CD4-positive, CD25-positive, alpha-beta regulatory T cell (primary cell): ENCODE data around the gene ALDH16A1. TPM values are rescaled to one million over a fixed set of nuclear protein-coding genes. Genes with fewer than 3 reads are reported as not detected.
A peak's percentile ranks its signal among the peaks of the same experiment; 100 is the strongest.

Experiments used
- ATAC-seq, 2 donors: fragments of 150-1000 bp; cut with Tn5 transposase; one replicate each; pipeline ENCODE4 v1.10.0; 2021; ENCODE audit warnings: low read depth in 2 of 2, moderate number of reproducible peaks in 2 of 2, moderate library complexity in 1 of 2
- DNase-seq, 3 donors: peaks; one replicate each; pipeline versions ENCODE4 v3.0.0 to v3.0.0-alpha.2; 2012 to 2022; ENCODE audit warnings: mixed read lengths in 1 of 3
- H3K27ac ChIP-seq: one replicate; pipeline ENCODE4 v1.7.0; 2013; ENCODE audit warnings: mild to moderate bottlenecking, low read length; ENCODE audit not compliant: insufficient read depth, poor library complexity, severe bottlenecking
- H3K27me3 ChIP-seq: one replicate; pipeline ENCODE4 v1.7.0; 2013; ENCODE audit warnings: low read length; ENCODE audit not compliant: control insufficient read depth, insufficient read depth
- H3K36me3 ChIP-seq: one replicate; pipeline ENCODE4 v1.7.0; 2013; ENCODE audit warnings: mild to moderate bottlenecking, low read length, moderate library complexity; ENCODE audit not compliant: control insufficient read depth, insufficient read depth
- H3K4me1 ChIP-seq: 2 replicates; pipeline ENCODE4 v1.7.0; 2013; ENCODE audit warnings: mild to moderate bottlenecking, low read length; ENCODE audit not compliant: insufficient read depth, control insufficient read depth, poor library complexity, severe bottlenecking
- H3K4me3 ChIP-seq: one replicate; pipeline ENCODE4 v1.7.0; 2013; ENCODE audit warnings: low read depth, mild to moderate bottlenecking, low read length, moderate library complexity
- H3K9me3 ChIP-seq, 2 experiments: 1 replicate in 1 of 2; 2 replicates in 1 of 2; pipeline ENCODE4 v1.7.0; 2013; ENCODE audit warnings: low read length in 2 of 2, mild to moderate bottlenecking in 1 of 2, moderate library complexity in 1 of 2; ENCODE audit not compliant: control insufficient read depth in 2 of 2
- H3K27ac Mint-ChIP-seq, 3 donors: one replicate each; pipeline ENCODE4 v1.8.0; 2020 to 2022; ENCODE audit warnings: mild to moderate bottlenecking in 3 of 3, mixed read lengths in 3 of 3, moderate library complexity in 2 of 3
- H3K27me3 Mint-ChIP-seq: one replicate; pipeline ENCODE4 v1.8.0; 2022; ENCODE audit warnings: mild to moderate bottlenecking, mixed read lengths
- H3K36me3 Mint-ChIP-seq: one replicate; pipeline ENCODE4 v1.8.0; 2020; ENCODE audit warnings: mixed read lengths
- H3K4me1 Mint-ChIP-seq, 4 donors: one replicate each; pipeline ENCODE4 v1.8.0; 2020 to 2022; ENCODE audit warnings: mixed read lengths in 4 of 4, mild to moderate bottlenecking in 1 of 4
- H3K4me3 Mint-ChIP-seq, 4 donors: one replicate each; pipeline ENCODE4 v1.8.0; 2020 to 2022; ENCODE audit warnings: mild to moderate bottlenecking in 4 of 4, mixed read lengths in 4 of 4, moderate library complexity in 3 of 4
- H3K9me3 Mint-ChIP-seq, 7 donors: one replicate each; pipeline ENCODE4 v1.8.0; 2020 to 2022; ENCODE audit warnings: mixed read lengths in 7 of 7, mild to moderate bottlenecking in 3 of 7, moderate library complexity in 2 of 7
- polyA plus RNA-seq, 4 donors: library from polyadenylated mRNA; unstranded; fragments of 300-500 nt; fragmentation: Illumina TruSeq; gene quantifications; one replicate each; pipeline ENCODE4 v1.2.3, GENCODE V29; 2021
- total RNA-seq: library from RNA; stranded (reverse); gene quantifications from one replicate; pipeline ENCODE4 v1.2.3, GENCODE V29; 2022

Gene ALDH16A1
- total and polyA plus RNA-seq, 5 donors from 2014 or later: 32.7 to 47.1 (median 42.2) TPM

- H3K4me3 Mint-ChIP-seq: peak overlapping the region; percentile 93 to 98 (median 96)
- no peaks in the 10 kb centered on the region for H3K27me3 Mint-ChIP-seq
- H3K27ac Mint-ChIP-seq: peak overlapping the region; percentile 96 to 99 (median 98)
- peak overlapping the region; percentile 95 for H3K27ac ChIP-seq
- H3K4me1 ChIP-seq: peaks cover 69% of the 10 kb centered on the region
- no peaks in the 10 kb centered on the region for H3K27me3 ChIP-seq
- H3K36me3 Mint-ChIP-seq: peaks cover 13% of the 10 kb centered on the region
- no peaks in the 10 kb centered on the region for H3K9me3 Mint-ChIP-seq
- DNase-seq (peak; percentile 51 to 81 (median 63)), ATAC-seq (peak; percentile 18 to 32)
- H3K36me3 ChIP-seq: peaks cover 29% of the 10 kb centered on the region
- no peaks in the 10 kb centered on the region for H3K9me3 ChIP-seq
- H3K4me1 Mint-ChIP-seq: peaks cover 3 to 54% (median 15%) of the 10 kb centered on the region in 4 donors
- peak overlapping the region; percentile 95 for H3K4me3 ChIP-seq
Observed at GRCh38 chr19:49475995-49476880, 23.2 kb downstream of the ALDH16A1 start.

- DNase-seq (no peak), ATAC-seq (no peak)
- H3K9me3 ChIP-seq: no peaks in the 10 kb centered on the region
- H3K27ac Mint-ChIP-seq: peak overlapping the region in 1 of 3 donors; percentile 82
- no peak overlapping the region for H3K27ac ChIP-seq
- H3K27me3 ChIP-seq: no peaks in the 10 kb centered on the region
- H3K36me3 Mint-ChIP-seq: peaks cover 21% of the 10 kb centered on the region
- H3K9me3 Mint-ChIP-seq: no peaks in the 10 kb centered on the region
- peak overlapping the region in 3 of 4 donors; percentile 27 to 57 (median 46) for H3K4me3 Mint-ChIP-seq
- no peaks in the 10 kb centered on the region for H3K27me3 Mint-ChIP-seq
- H3K36me3 ChIP-seq: peaks cover 54% of the 10 kb centered on the region
- no peak overlapping the region for H3K4me3 ChIP-seq
- peaks cover 40% of the 10 kb centered on the region for H3K4me1 ChIP-seq
- H3K4me1 Mint-ChIP-seq: peaks cover 2 to 48% (median 5%) of the 10 kb centered on the region in 4 donors
Observed at GRCh38 chr19:49479975-49480628, 27.1 kb downstream of the ALDH16A1 start.

GRCh38 chr19:49481020-49481683, 28.1 kb downstream of the ALDH16A1 start:
- H3K4me1 Mint-ChIP-seq: peaks cover 2 to 46% (median 7%) of the 10 kb centered on the region in 4 donors
- no peak overlapping the region for H3K27ac ChIP-seq
- H3K27me3 Mint-ChIP-seq: no peaks in the 10 kb centered on the region
- H3K36me3 ChIP-seq: peaks cover 64% of the 10 kb centered on the region
- H3K4me3 ChIP-seq: no peak overlapping the region
- ATAC-seq (no peak), DNase-seq (no peak)
- peaks cover 17% of the 10 kb centered on the region for H3K36me3 Mint-ChIP-seq
- peak overlapping the region; percentile 15 to 82 (median 44) for H3K4me3 Mint-ChIP-seq
- H3K27me3 ChIP-seq: no peaks in the 10 kb centered on the region
- H3K27ac Mint-ChIP-seq: peak overlapping the region in 2 of 3 donors; percentile 26 to 86
- no peaks in the 10 kb centered on the region for H3K9me3 Mint-ChIP-seq
- no peaks in the 10 kb centered on the region for H3K9me3 ChIP-seq
- H3K4me1 ChIP-seq: peaks cover 29% of the 10 kb centered on the region

GRCh38 chr19:49486232-49486631, 33.2 kb downstream of the ALDH16A1 start:
- Histone ChIP-seq H3K4me1 (peaks cover 38% of the 10 kb centered on the region), H3K36me3 (peaks cover 61% of the 10 kb centered on the region), H3K9me3 (no peaks in the 10 kb centered on the region), H3K27me3 (no peaks in the 10 kb centered on the region), H3K4me3 (no peak overlapping the region), H3K27ac (no peak overlapping the region)
- Mint-ChIP-seq H3K4me1 (peaks cover 0 to 58% (median 28%) of the 10 kb centered on the region in 4 donors), H3K36me3 (peaks cover 34% of the 10 kb centered on the region), H3K9me3 (peaks cover 0 to 1% (median 0%) of the 10 kb centered on the region in 7 donors), H3K27ac (peak overlapping the region; percentile 57 to 98 (median 80)), H3K4me3 (peak overlapping the region in 1 of 4 donors; percentile 93), H3K27me3 (no peaks in the 10 kb centered on the region)
- DNase-seq: no peak
- no peak for ATAC-seq

GRCh38 chr19:49486710-49487276, 33.8 kb downstream of the ALDH16A1 start:
- no peaks in the 10 kb centered on the region for H3K9me3 ChIP-seq
- no peak for ATAC-seq
- H3K36me3 ChIP-seq: peaks cover 62% of the 10 kb centered on the region
- peaks cover 0 to 60% (median 29%) of the 10 kb centered on the region in 4 donors for H3K4me1 Mint-ChIP-seq
- H3K4me1 ChIP-seq: peaks cover 38% of the 10 kb centered on the region
- peaks cover 0 to 2% (median 0%) of the 10 kb centered on the region in 7 donors for H3K9me3 Mint-ChIP-seq
- peaks cover 35% of the 10 kb centered on the region for H3K36me3 Mint-ChIP-seq
- peak overlapping the region; percentile 79 for H3K27ac ChIP-seq
- H3K27me3 ChIP-seq: no peaks in the 10 kb centered on the region
- H3K27me3 Mint-ChIP-seq: no peaks in the 10 kb centered on the region
- DNase-seq: no peak
- peak overlapping the region; percentile 97 to 98 (median 98) for H3K27ac Mint-ChIP-seq
- H3K4me3 Mint-ChIP-seq: peak overlapping the region; percentile 93 to 98 (median 98)
- H3K4me3 ChIP-seq: no peak overlapping the region

- Mint-ChIP-seq H3K27me3 (no peaks in the 10 kb centered on the region), H3K4me1 (peaks cover 0 to 67% (median 32%) of the 10 kb centered on the region in 4 donors), H3K27ac (peak within 1 kb of the TSS; percentile 97 to 98 (median 98)), H3K36me3 (peaks cover 42% of the 10 kb centered on the region), H3K4me3 (peak within 1 kb of the TSS; percentile 93 to 98 (median 98)), H3K9me3 (peaks cover 0 to 2% (median 0%) of the 10 kb centered on the region in 7 donors)
- ATAC-seq: peak; percentile 92 to 94
- peaks cover 38% of the 10 kb centered on the region for H3K4me1 ChIP-seq
- no peaks in the 10 kb centered on the region for H3K9me3 ChIP-seq
- peak within 1 kb of the TSS; percentile 99 for H3K4me3 ChIP-seq
- peak; percentile 99 to 100 (median 100) for DNase-seq
- H3K36me3 ChIP-seq: peaks cover 64% of the 10 kb centered on the region
- no peaks in the 10 kb centered on the region for H3K27me3 ChIP-seq
- peak within 1 kb of the TSS; percentile 79 for H3K27ac ChIP-seq
Observed at GRCh38 chr19:49487277-49488045, 34.4 kb downstream of the ALDH16A1 start, which contains the start of gene RPL13A. TSS of gene RPL13A (plus strand) at chr19:49487608. CDS start at chr19:49487630, 22 bp downstream.
